HG03095 (cell line): Measurements from ENCODE around the gene RANBP3.
"Not testable (repeated sequence)": the region's sequence is repeated elsewhere in the genome, so short reads cannot be mapped to it uniquely, and the experiment has no call there.

Source experiments
- ATAC-seq: cut with Tn5 transposase; IDR thresholded peaks from one replicate; pipeline ENCODE4 v1.9.1; 2021; ENCODE audit warnings: moderate library complexity; ENCODE audit not compliant: unreplicated experiment

Gene RANBP3

GRCh38 chr19:5977785-5978605 is at the start of gene RANBP3:
Gene RANBP3, minus strand, starts transcription at chr19:5978140. Its CDS starts 58 bp downstream, at chr19:5978082.
- ATAC-seq = peak; percentile 78

- ATAC-seq = no peak
Measured at GRCh38 chr19:6026390-6027227, 48.7 kb upstream of the RANBP3 start.

DNA sequence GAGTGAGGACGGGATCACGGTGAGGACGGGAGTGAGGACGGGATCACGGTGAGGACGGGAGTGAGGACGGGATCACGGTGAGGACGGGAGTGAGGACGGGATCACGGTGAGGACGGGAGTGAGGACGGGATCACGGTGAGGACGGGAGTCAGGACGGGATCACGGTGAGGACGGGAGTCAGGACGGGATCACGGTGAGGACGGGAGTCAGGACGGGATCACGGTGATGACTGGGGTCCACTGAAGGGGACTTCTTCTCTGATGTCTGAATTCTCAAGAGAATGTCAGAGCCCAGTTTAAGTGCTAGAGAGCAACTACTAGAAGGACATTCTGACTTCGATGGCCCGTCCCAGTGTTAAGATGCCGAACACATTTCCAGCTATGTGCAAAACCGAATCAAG is 46.8 kb upstream of the RANBP3 start:
- ATAC-seq = not testable (repeated sequence)

DNA sequence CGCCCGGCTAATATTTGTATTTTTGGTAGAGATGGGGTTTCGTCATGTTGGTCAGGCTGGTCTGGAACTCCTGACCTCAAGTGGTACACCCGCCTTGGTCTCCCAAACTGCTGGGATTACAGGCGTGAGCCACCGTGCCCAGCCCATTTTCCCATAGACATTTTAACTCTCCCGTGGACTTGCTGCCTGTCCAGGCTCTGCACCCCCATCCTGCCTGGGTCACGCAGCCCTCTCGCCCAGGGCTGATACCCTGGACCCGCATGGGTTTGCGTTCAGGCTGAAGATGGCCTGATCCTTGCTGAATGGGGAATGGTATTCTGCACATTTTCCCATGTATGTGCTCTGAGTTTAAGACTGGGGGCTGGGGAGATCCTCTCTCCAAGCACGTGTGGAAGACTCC is 46.0 kb upstream of the RANBP3 start:
- no peak for ATAC-seq

DNA sequence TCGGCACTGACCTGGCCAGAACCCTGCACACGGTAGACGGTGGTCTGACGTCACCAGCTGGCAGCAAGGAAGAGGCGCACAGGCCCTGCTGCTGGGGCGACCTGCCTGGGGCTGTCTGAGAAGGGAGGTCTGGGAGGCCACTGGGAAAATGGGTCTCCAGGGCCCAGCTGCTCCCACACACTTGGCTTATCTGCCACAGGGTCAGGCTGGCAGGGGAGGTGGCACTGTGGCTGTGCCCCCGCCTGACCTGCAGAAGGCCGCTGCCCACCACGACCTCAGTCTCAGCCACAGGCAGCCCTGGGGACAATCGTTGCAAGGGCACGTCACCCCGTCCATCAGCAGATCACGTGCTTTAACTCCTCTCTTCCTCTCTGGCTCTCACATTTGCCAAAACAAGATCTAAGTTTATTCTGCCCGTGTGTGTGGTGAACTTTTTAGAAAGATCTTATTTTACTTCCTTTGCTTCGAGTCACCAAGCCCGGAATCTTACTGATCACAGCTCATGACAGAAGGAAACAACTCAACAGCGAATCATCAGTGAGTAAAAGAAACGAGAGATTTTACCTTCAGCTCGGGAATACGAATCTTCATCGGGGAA is 45.2 kb upstream of the RANBP3 start:
- no peak for ATAC-seq

- ATAC-seq = no peak
Measured at GRCh38 chr19:6022570-6023064, 44.7 kb upstream of the RANBP3 start.

- no peak for ATAC-seq
Measured at GRCh38 chr19:6021878-6022569, 44.1 kb upstream of the RANBP3 start.

DNA sequence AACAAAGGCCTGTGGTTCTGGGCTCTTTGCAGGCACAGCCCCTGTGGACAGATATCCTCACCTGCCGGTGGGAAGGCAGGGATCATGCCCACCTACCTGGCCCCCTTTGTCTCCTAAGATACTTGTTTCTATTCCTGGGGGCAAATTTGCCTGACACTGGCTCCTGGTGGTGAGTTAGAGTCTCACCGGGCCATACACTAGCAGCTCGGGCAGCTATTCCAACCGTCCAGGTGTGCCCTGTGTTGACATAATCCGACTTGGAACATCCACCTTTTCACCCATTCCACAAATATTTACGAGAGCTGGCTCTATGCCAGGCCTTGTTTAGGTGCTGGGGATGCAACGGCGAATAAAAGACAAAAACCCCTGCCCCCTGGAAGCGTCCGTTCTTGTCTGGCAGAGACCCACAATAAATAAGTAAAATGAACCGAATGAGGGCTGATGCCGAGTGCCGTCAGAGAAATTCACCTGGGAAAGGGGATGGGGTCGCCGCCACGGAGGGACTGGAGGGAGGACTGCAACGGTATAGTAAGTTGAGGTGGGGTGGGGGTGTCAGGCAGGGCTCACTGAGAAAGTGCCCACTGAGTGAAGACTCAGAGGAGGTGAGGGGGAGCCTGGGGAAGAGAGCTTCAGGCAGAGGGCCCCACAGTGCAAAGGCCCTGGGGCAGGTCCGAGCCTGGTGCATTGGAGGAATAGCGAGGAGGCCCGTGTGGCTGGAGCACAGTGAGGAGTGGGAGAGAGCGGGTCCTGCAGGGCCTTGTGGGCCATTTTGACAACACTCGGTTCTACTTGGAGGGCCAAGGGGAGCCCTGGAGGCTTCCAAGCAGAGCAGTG is 43.2 kb upstream of the RANBP3 start:
- ATAC-seq = no peak

- ATAC-seq = no peak
Measured at GRCh38 chr19:6020166-6020882, 42.4 kb upstream of the RANBP3 start.

DNA sequence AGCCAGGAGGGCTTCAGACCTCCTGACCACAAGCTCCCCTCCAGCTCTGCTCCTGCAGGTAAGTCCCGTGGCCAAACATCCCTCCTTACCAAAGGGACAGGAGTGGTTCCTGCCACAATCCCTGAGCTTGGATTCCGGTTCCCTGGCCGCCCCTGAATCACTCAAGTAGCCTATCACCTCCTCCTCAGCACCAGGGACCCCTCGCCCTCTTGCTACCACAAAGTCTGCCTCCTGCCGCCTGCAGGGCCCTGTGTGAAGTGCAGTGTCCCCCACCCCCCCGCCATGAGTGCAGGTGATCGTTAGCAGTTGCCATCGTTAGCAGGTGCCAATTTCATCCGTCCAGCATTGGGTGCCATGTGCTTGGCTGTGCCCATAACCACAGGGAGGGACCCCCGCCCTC is 40.8 kb upstream of the RANBP3 start:
- ATAC-seq = no peak

- ATAC-seq = no peak
Measured at GRCh38 chr19:6017576-6017975, 39.6 kb upstream of the RANBP3 start.

DNA sequence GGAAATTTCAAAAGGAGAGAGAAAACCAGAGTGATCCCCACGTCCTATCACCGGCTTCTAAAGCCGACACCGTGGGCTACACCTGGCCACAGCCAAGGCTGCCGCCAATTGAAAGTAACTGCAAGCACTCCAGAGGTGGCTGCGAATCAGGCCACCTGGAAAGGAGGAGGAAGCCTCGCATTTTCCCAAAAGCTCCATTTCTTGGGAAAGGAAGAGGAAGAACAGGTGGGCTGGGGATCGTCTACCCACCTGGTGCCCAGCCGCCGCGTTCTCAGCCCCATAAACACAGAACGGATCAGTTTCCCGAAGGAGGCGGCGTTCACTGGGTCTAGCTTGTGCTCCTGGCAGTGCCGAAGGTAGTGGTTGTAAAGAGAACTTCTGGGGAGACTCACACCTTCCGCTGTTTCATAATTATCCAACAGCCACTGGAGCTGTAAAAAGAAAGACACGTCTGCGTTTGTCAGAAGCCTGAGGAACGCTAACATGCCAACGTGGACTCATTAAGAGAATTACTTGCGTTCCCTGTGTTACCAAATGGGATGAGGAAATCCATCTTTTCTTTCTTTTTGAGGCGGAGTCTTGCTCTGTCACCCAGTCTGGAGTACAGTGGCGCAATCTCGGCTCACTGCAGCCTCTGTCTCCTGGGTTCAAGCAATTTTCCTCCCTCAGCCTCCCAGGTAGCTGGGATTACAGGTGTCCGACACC is 38.1 kb upstream of the RANBP3 start:
- ATAC-seq = no peak

GRCh38 chr19:6014551-6015135 is 36.7 kb upstream of the RANBP3 start:
- no peak for ATAC-seq

DNA sequence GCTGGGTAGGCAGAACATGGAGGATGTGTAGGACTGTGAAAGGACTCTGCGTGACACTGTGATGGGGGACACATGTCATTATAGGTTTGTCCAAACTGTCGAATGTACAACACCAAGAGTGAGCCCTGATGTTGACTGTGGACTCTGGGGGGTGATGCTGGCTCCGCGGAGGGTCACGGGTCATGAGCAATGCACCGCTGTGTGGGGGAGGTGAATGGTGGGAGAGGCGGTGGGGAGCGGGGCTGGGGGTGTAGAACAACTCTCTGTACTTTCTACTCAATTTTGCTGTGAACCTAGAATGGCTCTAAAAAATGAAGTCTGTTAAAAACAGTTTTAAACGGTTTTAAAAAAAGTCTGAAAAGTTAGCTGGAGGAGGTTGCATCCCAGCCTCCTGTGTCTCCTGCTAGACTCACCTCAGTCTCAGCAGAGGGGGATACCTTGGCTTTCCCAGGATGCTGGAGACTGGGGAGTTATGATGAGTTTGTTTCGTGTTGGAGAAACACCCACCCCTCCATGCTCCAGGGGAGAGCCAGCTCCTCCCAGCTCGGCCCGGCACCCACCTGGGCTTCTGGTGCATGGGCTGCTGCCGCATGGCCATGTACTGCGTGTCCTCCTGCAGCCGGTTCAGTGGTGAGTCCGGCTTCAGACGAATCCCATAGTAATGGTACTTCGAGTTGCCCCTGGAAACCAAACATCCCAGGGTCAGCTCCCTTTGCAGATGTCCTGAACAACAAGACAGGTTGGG is 34.7 kb upstream of the RANBP3 start:
- no peak for ATAC-seq

GRCh38 chr19:6011794-6012193 is 33.9 kb upstream of the RANBP3 start:
- ATAC-seq = no peak

GRCh38 chr19:6011206-6011605 is 33.3 kb upstream of the RANBP3 start:
- no peak for ATAC-seq

- no peak for ATAC-seq
Measured at GRCh38 chr19:6010107-6010506, 32.2 kb upstream of the RANBP3 start.

DNA sequence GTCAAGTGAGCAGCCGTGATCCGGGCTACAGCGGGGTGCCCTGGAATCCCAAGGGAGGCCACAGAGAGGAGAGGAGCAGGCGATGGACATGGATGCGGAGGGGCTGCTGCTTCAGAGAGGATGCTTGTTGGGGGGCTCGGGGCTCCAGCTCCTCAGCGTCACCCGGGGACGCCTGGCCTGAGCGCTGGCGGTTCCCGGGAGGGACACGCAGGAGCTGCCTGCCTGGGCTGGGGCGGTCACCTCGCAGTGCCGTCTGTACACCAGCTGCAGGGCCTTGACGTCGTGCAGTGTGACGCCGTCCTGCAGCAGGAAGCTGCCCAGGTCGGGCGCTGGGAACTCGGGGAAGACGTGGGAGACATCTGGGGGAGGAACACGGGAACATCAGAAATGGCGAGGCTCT is 29.9 kb upstream of the RANBP3 start:
- ATAC-seq = no peak
